K562 (cell line): ENCODE data around the gene DCN.

Experiments
- KDM5B ChIP-seq: fragments of 200-600 bp; sonication (generic); IDR thresholded peaks from 2 replicates; pipeline ENCODE4 v1.6.1; 2012; ENCODE audit warnings: low read depth, mild to moderate bottlenecking, moderate library complexity, low read length, control low read depth, inconsistent platforms; ENCODE audit not compliant: insufficient replicate concordance
- POLR2A ChIP-seq: fragments of 450-650 bp; conservative IDR thresholded peaks from 2 replicates; pipeline ENCODE4 v1.6.1; 2016
- RCOR1 ChIP-seq, 2 experiments: IDR thresholded peaks; 2 replicates each; pipeline ENCODE4 v1.6.1; 2012; ENCODE audit warnings: low read depth in 2 of 2, low read length in 2 of 2, borderline replicate concordance in 1 of 2, improper control_type of control experiment in 1 of 2
- TF ChIP-seq, protein P1 (sequence below), 3 experiments: IDR thresholded peaks in 2 of 3; conservative IDR thresholded peaks in 1 of 3; 2 replicates each; pipeline ENCODE4 v1.5.1; 2011 to 2012; ENCODE audit warnings: low read length in 3 of 3, mild to moderate bottlenecking in 3 of 3, control low read depth in 2 of 3, improper control_type of control experiment in 1 of 3, inconsistent platforms in 1 of 3, low read depth in 1 of 3, mixed read lengths in 1 of 3, moderate library complexity in 1 of 3; ENCODE audit not compliant: insufficient read depth in 2 of 3
- TF ChIP-seq, protein P2 (sequence below): sonication (generic); formaldehyde crosslinking; IDR thresholded peaks from 2 replicates; pipeline ENCODE4 v1.8.0; 2022; ENCODE audit warnings: mild to moderate bottlenecking, low read depth, missing genetic modification reagents
- TF ChIP-seq, protein P3 (sequence below), 2 experiments: fragments of 450-650 bp; IDR thresholded peaks; 2 replicates each; pipeline ENCODE4 v1.6.1; 2018; ENCODE audit warnings: mild to moderate bottlenecking in 2 of 2, low read depth in 1 of 2; ENCODE audit not compliant: partially characterized antibody in 2 of 2

DNA sequence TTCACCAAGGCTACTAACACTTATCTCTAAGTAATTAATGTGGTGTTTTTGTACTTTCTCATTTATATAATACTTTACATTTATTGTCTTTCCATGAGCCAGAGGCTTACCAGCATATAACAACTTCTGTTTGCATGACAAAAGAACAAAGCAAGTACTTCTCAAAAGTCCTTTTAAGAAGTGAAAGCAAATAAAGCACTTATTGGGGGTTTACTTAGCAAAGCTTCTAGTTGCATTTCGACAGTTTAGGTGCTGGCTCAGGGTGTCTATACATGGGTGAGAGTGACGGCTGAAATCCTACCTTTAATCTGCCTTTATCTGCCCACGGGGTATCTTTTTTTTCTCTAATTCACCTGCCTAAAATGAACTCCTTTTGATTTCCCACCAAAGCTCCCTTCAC, 21.0 kb upstream of the DCN start:
- TF ChIP-seq, protein P1, sequence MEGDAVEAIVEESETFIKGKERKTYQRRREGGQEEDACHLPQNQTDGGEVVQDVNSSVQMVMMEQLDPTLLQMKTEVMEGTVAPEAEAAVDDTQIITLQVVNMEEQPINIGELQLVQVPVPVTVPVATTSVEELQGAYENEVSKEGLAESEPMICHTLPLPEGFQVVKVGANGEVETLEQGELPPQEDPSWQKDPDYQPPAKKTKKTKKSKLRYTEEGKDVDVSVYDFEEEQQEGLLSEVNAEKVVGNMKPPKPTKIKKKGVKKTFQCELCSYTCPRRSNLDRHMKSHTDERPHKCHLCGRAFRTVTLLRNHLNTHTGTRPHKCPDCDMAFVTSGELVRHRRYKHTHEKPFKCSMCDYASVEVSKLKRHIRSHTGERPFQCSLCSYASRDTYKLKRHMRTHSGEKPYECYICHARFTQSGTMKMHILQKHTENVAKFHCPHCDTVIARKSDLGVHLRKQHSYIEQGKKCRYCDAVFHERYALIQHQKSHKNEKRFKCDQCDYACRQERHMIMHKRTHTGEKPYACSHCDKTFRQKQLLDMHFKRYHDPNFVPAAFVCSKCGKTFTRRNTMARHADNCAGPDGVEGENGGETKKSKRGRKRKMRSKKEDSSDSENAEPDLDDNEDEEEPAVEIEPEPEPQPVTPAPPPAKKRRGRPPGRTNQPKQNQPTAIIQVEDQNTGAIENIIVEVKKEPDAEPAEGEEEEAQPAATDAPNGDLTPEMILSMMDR (IDR thresholded peaks at IDR 0.05 in 2 of 3, conservative IDR thresholded peaks at IDR 0.05 in 1 of 3; ENCODE audit: insufficient read depth in 2 of 3, low read depth in 1 of 3, low read length in 3 of 3) = no peak
- TF ChIP-seq, protein P2, sequence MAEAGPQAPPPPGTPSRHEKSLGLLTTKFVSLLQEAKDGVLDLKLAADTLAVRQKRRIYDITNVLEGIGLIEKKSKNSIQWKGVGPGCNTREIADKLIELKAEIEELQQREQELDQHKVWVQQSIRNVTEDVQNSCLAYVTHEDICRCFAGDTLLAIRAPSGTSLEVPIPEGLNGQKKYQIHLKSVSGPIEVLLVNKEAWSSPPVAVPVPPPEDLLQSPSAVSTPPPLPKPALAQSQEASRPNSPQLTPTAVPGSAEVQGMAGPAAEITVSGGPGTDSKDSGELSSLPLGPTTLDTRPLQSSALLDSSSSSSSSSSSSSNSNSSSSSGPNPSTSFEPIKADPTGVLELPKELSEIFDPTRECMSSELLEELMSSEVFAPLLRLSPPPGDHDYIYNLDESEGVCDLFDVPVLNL (CRISPR knock-in tag) = no peak
- no peak for TF ChIP-seq POLR2A
- TF ChIP-seq, protein P3, sequence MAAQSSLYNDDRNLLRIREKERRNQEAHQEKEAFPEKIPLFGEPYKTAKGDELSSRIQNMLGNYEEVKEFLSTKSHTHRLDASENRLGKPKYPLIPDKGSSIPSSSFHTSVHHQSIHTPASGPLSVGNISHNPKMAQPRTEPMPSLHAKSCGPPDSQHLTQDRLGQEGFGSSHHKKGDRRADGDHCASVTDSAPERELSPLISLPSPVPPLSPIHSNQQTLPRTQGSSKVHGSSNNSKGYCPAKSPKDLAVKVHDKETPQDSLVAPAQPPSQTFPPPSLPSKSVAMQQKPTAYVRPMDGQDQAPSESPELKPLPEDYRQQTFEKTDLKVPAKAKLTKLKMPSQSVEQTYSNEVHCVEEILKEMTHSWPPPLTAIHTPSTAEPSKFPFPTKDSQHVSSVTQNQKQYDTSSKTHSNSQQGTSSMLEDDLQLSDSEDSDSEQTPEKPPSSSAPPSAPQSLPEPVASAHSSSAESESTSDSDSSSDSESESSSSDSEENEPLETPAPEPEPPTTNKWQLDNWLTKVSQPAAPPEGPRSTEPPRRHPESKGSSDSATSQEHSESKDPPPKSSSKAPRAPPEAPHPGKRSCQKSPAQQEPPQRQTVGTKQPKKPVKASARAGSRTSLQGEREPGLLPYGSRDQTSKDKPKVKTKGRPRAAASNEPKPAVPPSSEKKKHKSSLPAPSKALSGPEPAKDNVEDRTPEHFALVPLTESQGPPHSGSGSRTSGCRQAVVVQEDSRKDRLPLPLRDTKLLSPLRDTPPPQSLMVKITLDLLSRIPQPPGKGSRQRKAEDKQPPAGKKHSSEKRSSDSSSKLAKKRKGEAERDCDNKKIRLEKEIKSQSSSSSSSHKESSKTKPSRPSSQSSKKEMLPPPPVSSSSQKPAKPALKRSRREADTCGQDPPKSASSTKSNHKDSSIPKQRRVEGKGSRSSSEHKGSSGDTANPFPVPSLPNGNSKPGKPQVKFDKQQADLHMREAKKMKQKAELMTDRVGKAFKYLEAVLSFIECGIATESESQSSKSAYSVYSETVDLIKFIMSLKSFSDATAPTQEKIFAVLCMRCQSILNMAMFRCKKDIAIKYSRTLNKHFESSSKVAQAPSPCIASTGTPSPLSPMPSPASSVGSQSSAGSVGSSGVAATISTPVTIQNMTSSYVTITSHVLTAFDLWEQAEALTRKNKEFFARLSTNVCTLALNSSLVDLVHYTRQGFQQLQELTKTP (IDR thresholded peaks at IDR 0.05; ENCODE audit: low read depth in 1 of 2, partially characterized antibody in 2 of 2) = no peak
- TF ChIP-seq KDM5B = no peak
- TF ChIP-seq RCOR1 (IDR thresholded peaks at IDR 0.05; ENCODE audit: borderline replicate concordance in 1 of 2, low read depth in 2 of 2, low read length in 2 of 2) = no peak
